B cell (primary cell): Measurements from ENCODE around the gene MAP3K20. TPM values are rescaled to one million over a fixed set of nuclear protein-coding genes. Genes with fewer than 3 reads are reported as not detected.

ENCODE experiments used
- ATAC-seq: fragments of 200-7000 bp; cut with Tn5 transposase; one replicate; pipeline ENCODE4 v1.10.0; 2021; ENCODE audit warnings: low read depth, mild to moderate bottlenecking, moderate number of reproducible peaks, moderate library complexity
- CTCF ChIA-PET: fragments of 350-600 bp; sonication (Branson Sonifier 250); formaldehyde crosslinking; loops from one replicate; lab custom pipeline; 2021; ENCODE audit warnings: antibody characterized with exemption, inconsistent platforms; lab: Charles Lee
- POLR2A ChIA-PET: fragments of 350-600 bp; sonication (Branson Sonifier 250); formaldehyde crosslinking; loops from one replicate; lab custom pipeline; 2021; ENCODE audit warnings: antibody characterized with exemption; lab: Charles Lee
- DNase-seq: peaks from one replicate; pipeline ENCODE4 v3.0.0; 2013
- H2AFZ ChIP-seq: 2 replicates; pipeline ENCODE4 v1.6.1; 2012; ENCODE audit warnings: mild to moderate bottlenecking, low read depth, low read length; ENCODE audit not compliant: insufficient read depth, poor library complexity, severe bottlenecking
- H3K27ac ChIP-seq, 2 donors: 1 replicate in 1 of 2; 2 replicates in 1 of 2; pipeline ENCODE4 v1.5.1; 2012 to 2013; ENCODE audit warnings: low read length in 2 of 2, mild to moderate bottlenecking in 2 of 2, moderate library complexity in 1 of 2
- H3K27me3 ChIP-seq, 4 experiments: fragments of 200-600 bp in 1 of 4; sonication (generic) in 1 of 4; replicated peaks in 1 of 4; 1 replicate in 2 of 4; 2 replicates in 2 of 4; pipeline versions ENCODE4 v1.6.1 to v1.7.0; 2013 to 2016; ENCODE audit warnings: low read length in 3 of 4, mild to moderate bottlenecking in 2 of 4, mixed read lengths in 1 of 4, moderate library complexity in 1 of 4; ENCODE audit not compliant: insufficient read depth in 4 of 4, control insufficient read depth in 3 of 4; ENCODE audit errors: control extremely low read depth in 1 of 4
- H3K36me3 ChIP-seq, 2 experiments: replicated peaks in 1 of 2; 1 replicate in 1 of 2; 2 replicates in 1 of 2; pipeline versions ENCODE4 v1.6.1 to v1.7.1; 2013; ENCODE audit warnings: low read length in 1 of 2; ENCODE audit not compliant: insufficient read depth in 2 of 2, control insufficient read depth in 1 of 2; ENCODE audit errors: control extremely low read depth in 1 of 2, extremely low read depth in 1 of 2
- H3K4me1 ChIP-seq, 2 donors: fragments of 200-600 bp in 1 of 2; sonication (generic) in 1 of 2; 1 replicate in 1 of 2; 2 replicates in 1 of 2; pipeline versions ENCODE4 v1.5.1 to v1.6.1; 2013 to 2017; ENCODE audit warnings: low read length in 2 of 2; ENCODE audit not compliant: control insufficient read depth in 2 of 2, insufficient read depth in 2 of 2
- H3K4me2 ChIP-seq: replicated peaks from 2 replicates; pipeline ENCODE3; 2012; ENCODE audit warnings: mild to moderate bottlenecking, low read depth, low read length; ENCODE audit not compliant: poor library complexity, severe bottlenecking
- H3K4me3 ChIP-seq, 5 experiments: fragments of 200-600 bp in 1 of 5; sonication (generic) in 1 of 5; 1 replicate in 3 of 5; 2 replicates in 2 of 5; pipeline versions ENCODE4 v1.5.1 to v1.7.0; 2011 to 2016; ENCODE audit warnings: low read length in 4 of 5, mild to moderate bottlenecking in 4 of 5, low read depth in 2 of 5, control low read depth in 1 of 5, moderate library complexity in 1 of 5; ENCODE audit not compliant: insufficient read depth in 1 of 5; ENCODE audit errors: control extremely low read depth in 1 of 5, extremely low read depth in 1 of 5
- H3K79me2 ChIP-seq: fragments of 200-600 bp; sonication (generic); one replicate; pipeline ENCODE4 v1.6.0; 2016; ENCODE audit warnings: low read length; ENCODE audit not compliant: control insufficient read depth, insufficient read depth
- H3K9ac ChIP-seq: fragments of 200-600 bp; sonication (generic); 2 replicates; pipeline ENCODE4 v1.6.1; 2017; ENCODE audit warnings: mild to moderate bottlenecking, low read length, moderate library complexity
- H3K9me3 ChIP-seq, 3 donors: one replicate each; pipeline versions ENCODE4 v1.6.1 to v1.7.1; 2013; ENCODE audit warnings: low read length in 2 of 3; ENCODE audit not compliant: control insufficient read depth in 2 of 3, insufficient read depth in 1 of 3; ENCODE audit errors: control extremely low read depth in 1 of 3
- H4K20me1 ChIP-seq: 2 replicates; pipeline ENCODE4 v1.6.0; 2012; ENCODE audit warnings: mild to moderate bottlenecking, low read length; ENCODE audit not compliant: insufficient read depth, control insufficient read depth, poor library complexity, severe bottlenecking
- H3K27ac Mint-ChIP-seq: one replicate; pipeline ENCODE4 v1.8.0; 2021; ENCODE audit warnings: mixed read lengths
- H3K27me3 Mint-ChIP-seq: one replicate; pipeline ENCODE4 v1.8.0; 2021; ENCODE audit warnings: mixed read lengths
- H3K4me1 Mint-ChIP-seq: one replicate; pipeline ENCODE4 v1.8.0; 2021; ENCODE audit warnings: mixed read lengths
- H3K4me3 Mint-ChIP-seq: one replicate; pipeline ENCODE4 v1.8.0; 2021; ENCODE audit warnings: mixed read lengths
- H3K9me3 Mint-ChIP-seq: one replicate; pipeline ENCODE4 v1.8.0; 2022; ENCODE audit warnings: mixed read lengths; ENCODE audit not compliant: insufficient read depth
- EZH2 ChIP-seq: IDR thresholded peaks from 2 replicates; pipeline ENCODE4 v1.6.1; 2012; ENCODE audit warnings: borderline replicate concordance, low read depth, mild to moderate bottlenecking, moderate library complexity, low read length; ENCODE audit not compliant: insufficient read depth, poor library complexity, severe bottlenecking
- WGBS: methylation state at CpG from one replicate; pipeline ENCODE4 v1.1.5; 2013; ENCODE audit warnings: missing lambda C conversion rate; ENCODE audit not compliant: insufficient coverage; 5-methylcytosine and 5-hydroxymethylcytosine counted together
- intact Hi-C: fragments of 100-400 bp; cut with micrococcal nuclease; formaldehyde crosslinking; loops from one replicate; pipeline ENCODE4 v1.10.0; 2022
- polyA plus RNA-seq: library from polyadenylated mRNA; depleted of rRNA; stranded (reverse); fragments of >200 nt; gene quantifications from 2 replicates; pipeline ENCODE4 v1.2.3, GENCODE V29; 2012
- total RNA-seq, 2 donors: library from RNA; stranded (reverse); fragments of 120-200 nt in 1 of 2; gene quantifications; 1 replicate in 1 of 2; 2 replicates in 1 of 2; pipeline versions ENCODE4 v1.2.3 to v1.2.4, GENCODE V29; 2013 to 2022
- TF ChIP-seq, protein P1 (sequence below): fragments of 200-600 bp; IDR thresholded peaks from one replicate; pipeline ENCODE4 v1.8.0; 2022; ENCODE audit warnings: antibody characterized with exemption, mild to moderate bottlenecking

MAP3K20 gene
- total and polyA plus RNA-seq, 2 donors (not counting 1 experiment from before 2014, with no cell fraction given): 2.2 to 9.1 TPM

DNA sequence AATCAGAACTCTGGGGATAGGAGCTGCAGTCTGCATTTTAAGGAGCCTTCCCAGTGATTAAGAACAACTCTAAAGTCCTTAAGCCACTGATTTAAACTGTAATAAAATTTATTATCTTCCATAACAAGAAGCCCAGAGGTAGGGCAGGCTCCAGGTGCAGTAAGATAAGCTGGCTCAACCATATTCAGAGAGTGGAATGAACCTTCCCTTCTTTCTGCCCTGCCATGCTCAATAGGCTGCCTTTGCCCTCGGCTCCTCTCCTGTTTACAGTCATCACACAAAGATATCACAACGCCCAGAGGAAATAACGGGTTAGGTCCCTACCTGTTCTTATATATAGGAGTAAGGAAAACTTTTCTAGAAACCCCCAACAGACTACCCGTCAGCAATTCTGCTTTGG lies 188.5 kb downstream of the MAP3K20 start:
- H4K20me1 ChIP-seq: no peaks in the 10 kb centered on the region
- no peaks in the 10 kb centered on the region for H3K9me3 Mint-ChIP-seq
- DNase-seq: no peak
- H3K27ac ChIP-seq: peak overlapping the region; percentile 60 to 68
- peak overlapping the region; percentile 71 for H3K4me2 ChIP-seq
- H3K27me3 Mint-ChIP-seq: no peaks in the 10 kb centered on the region
- peaks cover 17% of the 10 kb centered on the region for H3K4me1 Mint-ChIP-seq
- H3K36me3 ChIP-seq: no peaks in the 10 kb centered on the region
- H3K79me2 ChIP-seq: no peaks in the 10 kb centered on the region
- ChIA-PET CTCF (no interaction called here), POLR2A (no interaction called here)
- H3K9me3 ChIP-seq: no peaks in the 10 kb centered on the region
- H3K27me3 ChIP-seq: no peaks in the 10 kb centered on the region
- H2AFZ ChIP-seq: peak overlapping the region; percentile 76
- H3K4me1 ChIP-seq: peaks cover 11 to 16% of the 10 kb centered on the region in 2 donors
- no CpG with 5 or more reads among the region's 4 CpGs for WGBS
- intact Hi-C loops: no loop called here
- peak overlapping the region; percentile 90 for H3K4me3 Mint-ChIP-seq
- TF ChIP-seq, protein P1, sequence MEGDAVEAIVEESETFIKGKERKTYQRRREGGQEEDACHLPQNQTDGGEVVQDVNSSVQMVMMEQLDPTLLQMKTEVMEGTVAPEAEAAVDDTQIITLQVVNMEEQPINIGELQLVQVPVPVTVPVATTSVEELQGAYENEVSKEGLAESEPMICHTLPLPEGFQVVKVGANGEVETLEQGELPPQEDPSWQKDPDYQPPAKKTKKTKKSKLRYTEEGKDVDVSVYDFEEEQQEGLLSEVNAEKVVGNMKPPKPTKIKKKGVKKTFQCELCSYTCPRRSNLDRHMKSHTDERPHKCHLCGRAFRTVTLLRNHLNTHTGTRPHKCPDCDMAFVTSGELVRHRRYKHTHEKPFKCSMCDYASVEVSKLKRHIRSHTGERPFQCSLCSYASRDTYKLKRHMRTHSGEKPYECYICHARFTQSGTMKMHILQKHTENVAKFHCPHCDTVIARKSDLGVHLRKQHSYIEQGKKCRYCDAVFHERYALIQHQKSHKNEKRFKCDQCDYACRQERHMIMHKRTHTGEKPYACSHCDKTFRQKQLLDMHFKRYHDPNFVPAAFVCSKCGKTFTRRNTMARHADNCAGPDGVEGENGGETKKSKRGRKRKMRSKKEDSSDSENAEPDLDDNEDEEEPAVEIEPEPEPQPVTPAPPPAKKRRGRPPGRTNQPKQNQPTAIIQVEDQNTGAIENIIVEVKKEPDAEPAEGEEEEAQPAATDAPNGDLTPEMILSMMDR: no peak
- no peak for TF ChIP-seq EZH2
- ATAC-seq: no peak
- H3K27ac Mint-ChIP-seq: peak overlapping the region; percentile 91
- H3K4me3 ChIP-seq: peak overlapping the region; percentile 35 to 57 (median 50)
- H3K9ac ChIP-seq: peak overlapping the region; percentile 51

DNA sequence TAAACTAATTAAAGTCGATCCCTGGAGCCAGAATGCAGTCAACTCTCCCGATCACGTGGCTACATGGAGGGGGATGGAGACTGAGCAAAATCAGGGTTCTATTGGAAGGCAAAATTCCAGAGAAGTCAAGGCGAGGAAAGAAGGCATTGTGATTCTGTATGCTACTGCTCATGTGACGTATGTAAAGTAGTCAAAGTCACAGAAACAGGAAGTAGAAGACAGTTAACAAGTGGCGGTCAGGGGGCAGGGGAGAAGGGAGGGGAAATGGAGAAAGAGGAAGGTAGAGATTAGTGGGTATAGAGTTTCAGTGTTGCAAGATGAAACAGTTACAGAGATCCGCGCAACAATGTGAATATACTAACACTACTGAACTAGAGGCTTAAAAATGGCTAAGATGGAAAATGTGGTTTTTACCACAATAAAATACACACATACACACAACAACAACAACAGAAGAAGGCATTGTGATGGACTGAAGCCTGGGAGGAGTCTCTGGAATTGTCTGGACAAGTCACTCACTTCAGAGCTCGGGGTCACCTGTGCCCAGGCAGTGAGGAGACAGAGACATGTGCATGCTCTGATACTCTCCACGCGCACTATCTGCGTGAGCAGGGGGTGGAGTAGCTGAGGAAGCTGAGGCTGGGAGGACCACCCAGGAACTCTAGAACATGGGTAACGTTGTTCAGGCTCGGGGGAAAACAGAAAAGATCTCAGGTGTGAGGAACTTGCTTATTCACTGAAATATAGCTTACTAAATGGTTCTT lies 189.1 kb downstream of the MAP3K20 start:
- intact Hi-C loops: no loop called here
- no peak for TF ChIP-seq EZH2
- TF ChIP-seq, protein P1: no peak
- Histone ChIP-seq H3K9ac (peak overlapping the region; percentile 51), H3K4me3 (peak overlapping the region; percentile 35 to 57 (median 50)), H3K4me2 (peak overlapping the region; percentile 71), H3K27me3 (no peaks in the 10 kb centered on the region), H3K4me1 (peaks cover 11 to 16% of the 10 kb centered on the region in 2 donors), H3K9me3 (no peaks in the 10 kb centered on the region), H2AFZ (peak overlapping the region; percentile 76), H3K27ac (peak overlapping the region; percentile 60 to 68), H4K20me1 (no peaks in the 10 kb centered on the region), H3K36me3 (no peaks in the 10 kb centered on the region), H3K79me2 (no peaks in the 10 kb centered on the region)
- ATAC-seq: peak; percentile 98
- POLR2A ChIA-PET: no interaction called here
- Mint-ChIP-seq H3K27ac (peak overlapping the region; percentile 91), H3K9me3 (no peaks in the 10 kb centered on the region), H3K4me3 (peak overlapping the region; percentile 90), H3K27me3 (no peaks in the 10 kb centered on the region), H3K4me1 (peaks cover 17% of the 10 kb centered on the region)
- 14% methylated on average over 8 of the region's 14 CpGs for WGBS
- peak; percentile 86 for DNase-seq
- CTCF ChIA-PET: interaction anchor here (0.7 to 1.5 kb wide), 2 partner anchors 10 to 237 kb away, joined by 3 read pairs; no protein-coding TSS in a partner anchor
